ENCODE results near the gene TRIOBP. TPM values are rescaled to one million over a fixed set of nuclear protein-coding genes. Genes with fewer than 3 reads are reported as not detected.

Gene TRIOBP
- total and polyA plus RNA-seq, 2 of the 13 experiments (the other 11 are each of a cell fraction or from before 2014, with no cell fraction given), result 6.1 to 15.4 TPM

GRCh38 chr22:37747715-37748100 is 50.9 kb downstream of the TRIOBP start:
- FAIRE-seq (no peak), DNase-seq (ENCODE audit: low spot score) (no peak), ATAC-seq (no peak)
- Histone ChIP-seq H3K27me3 (ENCODE audit: control insufficient read depth in 1 of 2, insufficient read depth in 2 of 2, low read length in 2 of 2) (no peaks in the 10 kb centered on the region), H2AFZ (ENCODE audit: low read length) (no peak overlapping the region), H3K27ac (ENCODE audit: extremely low read length, insufficient read depth, low read length) (no peak overlapping the region), H3K36me3 (replicated peaks in 1 of 2; ENCODE audit: control insufficient read depth in 1 of 2, insufficient read depth in 2 of 2, low read length in 2 of 2) (no peaks in the 10 kb centered on the region), H3K9ac (ENCODE audit: insufficient read depth, low read depth, low read length) (peak overlapping the region; percentile 10; the same call in 1 of the 2 replicates), H3K4me2 (ENCODE audit: low read depth, low read length) (peak overlapping the region; percentile 97), H3K4me3 (replicated peaks in 1 of 3; ENCODE audit: insufficient read depth in 1 of 3, low read depth in 2 of 3, low read length in 3 of 3) (peak overlapping the region in 2 of 3 experiments; percentile 84 to 98; a peak in 3 of 6 replicates), H4K20me1 (ENCODE audit: insufficient read depth, low read length) (no peaks in the 10 kb centered on the region), H3K79me2 (ENCODE audit: insufficient read depth, low read length) (peaks cover 14% of the 10 kb centered on the region), H3K9me3 (ENCODE audit: low read length) (no peaks in the 10 kb centered on the region), H3K4me1 (ENCODE audit: insufficient read depth, low read length) (peaks cover 63% of the 10 kb centered on the region)
- no TSS peak for BruUV-seq (replicated peaks)
- CTCF ChIA-PET (ENCODE audit: low intra/inter-chr PET ratio, low total read pairs), result no interaction called here
- in situ Hi-C loops (cut with HindIII; ENCODE audit: extremely low pct_ligation_motif_present, low pct_unique_long_range_greater_than_20kb), result no loop called here
- 77% methylated on average over 8 of the region's 8 CpGs for WGBS (ENCODE audit: low lambda C conversion rate)
- POLR2A ChIA-PET, result interaction anchor here (1.4 to 1.5 kb wide), 2 partner anchors 13 to 60 kb away, joined by 4 to 6 read pairs; partner anchors contain the start of gene GCAT
- TF ChIP-seq MZF1 (CRISPR knock-in tag; IDR thresholded peaks at IDR 0.05; ENCODE audit: borderline replicate concordance) (no peak), ZNF687 (CRISPR knock-in tag; IDR thresholded peaks at IDR 0.05) (peak; percentile 36; the same call in 1 of the 2 replicates), CREM (IDR thresholded peaks at IDR 0.05) (no peak), CREM (CRISPR knock-in tag; IDR thresholded peaks at IDR 0.05) (no peak), SNAPC4 (CRISPR knock-in tag; IDR thresholded peaks at IDR 0.05) (no peak), NONO (IDR thresholded peaks at IDR 0.05) (no peak), NONO (CRISPR knock-in tag; conservative IDR thresholded peaks at IDR 0.05) (0 out of 2 replicates have a peak, but pooled peaks have one; percentile 9), ZNF276 (CRISPR knock-in tag; IDR thresholded peaks at IDR 0.05; ENCODE audit: low read depth) (no peak), ZNF329 (CRISPR knock-in tag; IDR thresholded peaks at IDR 0.05; ENCODE audit: low read depth) (no peak)
- intact Hi-C loops (cut with micrococcal nuclease; ENCODE audit: unreplicated experiment), result loop anchor here (5.0 to 10.0 kb wide), 2 partner anchors 55 to 117 kb away; no protein-coding TSS in a partner anchor
